Astrocyte (in vitro differentiated cells and primary cell): ENCODE data around the gene NNT. TPM values are rescaled to one million over a fixed set of nuclear protein-coding genes. Genes with fewer than 3 reads are reported as not detected.
"Not testable (repeated sequence)": the region's sequence is repeated elsewhere in the genome, so short reads cannot be mapped to it uniquely, and the experiment has no call there.

Experiments used
- DNase-seq: peaks from one replicate; pipeline ENCODE4 v3.0.0-alpha.2; 2010; ENCODE audit warnings: low read depth
- FAIRE-seq: peaks from 2 replicates; lab custom pipeline; 2011; peaks lifted over from hg19 to GRCh38; lab: Jason Lieb, UNC
- H2AFZ ChIP-seq: 2 replicates; pipeline ENCODE4 v1.6.0; 2012; ENCODE audit warnings: low read depth, low read length, inconsistent platforms
- H3K27ac ChIP-seq: 2 replicates; pipeline ENCODE4 v1.5.1; 2011; ENCODE audit warnings: low read depth, low read length, inconsistent platforms
- H3K27me3 ChIP-seq: 2 replicates; pipeline ENCODE4 v1.6.0; 2011; ENCODE audit warnings: low read length, inconsistent platforms; ENCODE audit not compliant: insufficient read depth
- H3K36me3 ChIP-seq: 2 replicates; pipeline ENCODE4 v1.5.1; 2011; ENCODE audit warnings: low read length, inconsistent platforms; ENCODE audit not compliant: insufficient read depth
- H3K4me1 ChIP-seq: 2 replicates; pipeline ENCODE4 v1.5.1; 2011; ENCODE audit warnings: low read length, inconsistent platforms; ENCODE audit not compliant: insufficient read depth
- H3K4me2 ChIP-seq: 2 replicates; pipeline ENCODE4 v1.6.0; 2012; ENCODE audit warnings: low read length, inconsistent platforms
- H3K4me3 ChIP-seq: 2 replicates; pipeline ENCODE4 v1.5.1; 2011; ENCODE audit warnings: low read depth, mild to moderate bottlenecking, low read length, inconsistent platforms; ENCODE audit not compliant: insufficient read depth
- H3K79me2 ChIP-seq: 2 replicates; pipeline ENCODE4 v1.6.0; 2012; ENCODE audit warnings: mild to moderate bottlenecking, low read length, inconsistent platforms; ENCODE audit not compliant: insufficient read depth
- H3K9ac ChIP-seq: 2 replicates; pipeline ENCODE4 v1.6.0; 2012; ENCODE audit warnings: mild to moderate bottlenecking, low read length, inconsistent platforms
- H3K9me3 ChIP-seq: 2 replicates; pipeline ENCODE4 v1.5.1; 2012; ENCODE audit warnings: low read depth, mild to moderate bottlenecking, low read length, inconsistent platforms; ENCODE audit not compliant: insufficient read depth
- H4K20me1 ChIP-seq: 2 replicates; pipeline ENCODE4 v1.6.0; 2012; ENCODE audit warnings: low read length, inconsistent platforms; ENCODE audit not compliant: insufficient read depth
- H3K27ac Mint-ChIP-seq: one replicate; pipeline ENCODE4 v1.8.0; 2021; ENCODE audit warnings: mild to moderate bottlenecking, mixed read lengths; ENCODE audit not compliant: unreplicated experiment
- H3K27me3 Mint-ChIP-seq: one replicate; pipeline ENCODE4 v1.8.0; 2021; ENCODE audit warnings: low read depth, mixed read lengths; ENCODE audit not compliant: unreplicated experiment
- H3K36me3 Mint-ChIP-seq: one replicate; pipeline ENCODE4 v1.8.0; 2021; ENCODE audit warnings: low read depth, mixed read lengths; ENCODE audit not compliant: unreplicated experiment
- H3K4me1 Mint-ChIP-seq: one replicate; pipeline ENCODE4 v1.8.0; 2021; ENCODE audit warnings: low read depth, mixed read lengths; ENCODE audit not compliant: unreplicated experiment
- H3K4me3 Mint-ChIP-seq: one replicate; pipeline ENCODE4 v1.8.0; 2021; ENCODE audit warnings: mild to moderate bottlenecking, moderate library complexity, mixed read lengths; ENCODE audit not compliant: unreplicated experiment
- H3K9me3 Mint-ChIP-seq: one replicate; pipeline ENCODE4 v1.8.0; 2021; ENCODE audit warnings: mild to moderate bottlenecking, mixed read lengths; ENCODE audit not compliant: unreplicated experiment
- CTCF ChIP-seq: IDR thresholded peaks from 2 replicates; pipeline ENCODE4 v1.5.1; 2011; ENCODE audit warnings: low read depth, mild to moderate bottlenecking, inconsistent platforms, low read length, moderate library complexity; ENCODE audit not compliant: insufficient read depth
- EZH2 ChIP-seq: IDR thresholded peaks from 2 replicates; pipeline ENCODE4 v1.6.1; 2012; ENCODE audit warnings: mild to moderate bottlenecking, low read length, inconsistent platforms; ENCODE audit not compliant: insufficient read depth
- total RNA-seq: library from RNA; stranded (reverse); gene quantifications from 2 replicates; pipeline ENCODE4 v1.2.1, GENCODE V29; 2021

Gene NNT
- total RNA-seq, 1 donor from 2014 or later: 44.3 TPM

GRCh38 chr5:43702815-43703214 is 99.8 kb downstream of the NNT start:
- peaks cover 2% of the 10 kb centered on the region for H3K4me1 Mint-ChIP-seq
- DNase-seq (peak; percentile 62), FAIRE-seq (no peak)
- H3K9me3 ChIP-seq: no peaks in the 10 kb centered on the region
- TF ChIP-seq EZH2 (no peak), CTCF (no peak)
- no peaks in the 10 kb centered on the region for H3K27me3 Mint-ChIP-seq
- no peak overlapping the region for H3K4me2 ChIP-seq
- H3K4me3 Mint-ChIP-seq: no peak overlapping the region
- H3K27ac Mint-ChIP-seq: peak overlapping the region; percentile 47
- H4K20me1 ChIP-seq: no peaks in the 10 kb centered on the region
- no peak overlapping the region for H3K4me3 ChIP-seq
- H3K79me2 ChIP-seq: no peaks in the 10 kb centered on the region
- H3K27me3 ChIP-seq: no peaks in the 10 kb centered on the region
- no peaks in the 10 kb centered on the region for H3K9me3 Mint-ChIP-seq
- no peak overlapping the region for H3K27ac ChIP-seq
- H3K4me1 ChIP-seq: no peaks in the 10 kb centered on the region
- H3K36me3 ChIP-seq: peaks cover 3% of the 10 kb centered on the region
- no peak overlapping the region for H2AFZ ChIP-seq
- H3K36me3 Mint-ChIP-seq: no peaks in the 10 kb centered on the region
- H3K9ac ChIP-seq: no peak overlapping the region

GRCh38 chr5:43704243-43704642 is 101.3 kb downstream of the NNT start:
- no peak overlapping the region for H3K4me3 Mint-ChIP-seq
- no peak for DNase-seq
- H3K27ac Mint-ChIP-seq: no peak overlapping the region
- no peaks in the 10 kb centered on the region for H3K9me3 ChIP-seq
- H3K4me1 Mint-ChIP-seq: peaks cover 3% of the 10 kb centered on the region
- H3K27ac ChIP-seq: no peak overlapping the region
- H3K27me3 Mint-ChIP-seq: no peaks in the 10 kb centered on the region
- TF ChIP-seq CTCF: no peak
- TF ChIP-seq EZH2: no peak
- peaks cover 3% of the 10 kb centered on the region for H3K36me3 ChIP-seq
- no peaks in the 10 kb centered on the region for H3K27me3 ChIP-seq
- no peaks in the 10 kb centered on the region for H4K20me1 ChIP-seq
- H3K79me2 ChIP-seq: no peaks in the 10 kb centered on the region
- H3K9me3 Mint-ChIP-seq: no peaks in the 10 kb centered on the region
- FAIRE-seq: peak; percentile 32
- no peak overlapping the region for H3K9ac ChIP-seq
- H3K4me1 ChIP-seq: no peaks in the 10 kb centered on the region
- no peak overlapping the region for H3K4me3 ChIP-seq
- H2AFZ ChIP-seq: no peak overlapping the region
- no peak overlapping the region for H3K4me2 ChIP-seq
- H3K36me3 Mint-ChIP-seq: no peaks in the 10 kb centered on the region

GRCh38 chr5:43706576-43706975 is 103.6 kb downstream of the NNT start:
- H3K27me3 ChIP-seq, H4K20me1 ChIP-seq, H3K9me3 ChIP-seq, H3K4me3 Mint-ChIP-seq, H3K9me3 Mint-ChIP-seq, H3K4me1 ChIP-seq, H3K79me2 ChIP-seq, H3K4me2 ChIP-seq, H3K27ac ChIP-seq, H3K9ac ChIP-seq, H3K36me3 Mint-ChIP-seq, H3K36me3 ChIP-seq, DNase-seq, H3K27me3 Mint-ChIP-seq, H3K27ac Mint-ChIP-seq, H2AFZ ChIP-seq, H3K4me3 ChIP-seq, FAIRE-seq: not testable (repeated sequence)
- H3K4me1 Mint-ChIP-seq: peaks cover 16% of the 10 kb centered on the region
